ENCODE data around the gene PARP6.
"Not testable (repeated sequence)": the region's sequence is repeated elsewhere in the genome, so short reads cannot be mapped to it uniquely, and the experiment has no call there.

The PARP6 gene

DNA sequence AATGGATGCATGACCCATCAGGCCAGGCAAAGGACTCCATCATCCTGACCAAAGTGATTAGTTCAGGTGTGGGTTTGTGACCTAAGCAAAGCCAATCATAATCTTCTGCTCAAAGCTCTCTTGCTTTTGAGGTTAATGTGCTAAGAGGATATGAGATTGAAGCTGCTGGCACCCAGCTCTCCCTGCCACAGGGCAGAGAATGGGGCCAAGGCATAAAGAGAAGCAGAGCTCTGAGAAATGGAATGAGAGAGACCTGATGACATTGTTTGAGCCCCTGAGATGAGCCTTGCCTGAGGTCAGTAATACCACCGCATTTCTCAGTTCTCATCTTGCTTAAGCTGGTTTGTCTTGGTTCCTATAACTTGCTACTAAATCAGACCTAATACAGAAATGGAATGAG is 6.4 kb upstream of the PARP6 start:
- DNase-seq (ENCODE audit: low spot score) = no peak

- no peak for DNase-seq (ENCODE audit: low spot score)
Measured at GRCh38 chr15:72276326-72276700, 4.0 kb upstream of the PARP6 start.

- DNase-seq (ENCODE audit: low spot score) = not testable (repeated sequence)
Measured at GRCh38 chr15:72275635-72276325, 3.4 kb upstream of the PARP6 start.

- DNase-seq (ENCODE audit: low spot score) = no peak
Measured at GRCh38 chr15:72272997-72273352, 621 bp upstream of the PARP6 start.

- DNase-seq (ENCODE audit: low spot score) = no peak
Measured at GRCh38 chr15:72271895-72272212, 500 bp downstream of the PARP6 start.

- DNase-seq (ENCODE audit: low spot score) = no peak
Measured at GRCh38 chr15:72271221-72271620, 1.1 kb downstream of the PARP6 start.

DNA sequence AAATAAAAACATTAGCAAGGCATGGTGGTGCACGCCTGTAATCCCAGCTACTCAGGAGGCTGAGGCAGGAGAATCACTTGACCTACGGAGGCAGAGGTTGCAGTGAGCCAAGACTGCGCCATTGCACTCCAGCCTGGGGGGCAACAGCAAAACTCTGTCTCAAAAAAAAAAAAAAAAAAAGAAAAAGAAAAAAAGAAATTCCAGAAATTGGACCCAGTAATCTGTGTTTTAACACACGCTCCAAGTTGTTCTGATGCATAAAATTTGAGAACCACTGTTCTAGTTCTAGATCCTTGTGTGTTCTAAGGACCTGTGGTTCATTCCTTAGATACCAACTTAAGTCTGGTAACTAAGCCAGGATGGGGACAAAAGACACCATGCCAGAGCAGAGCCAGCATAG is 2.6 kb downstream of the PARP6 start:
- DNase-seq (ENCODE audit: low spot score) = no peak

DNA sequence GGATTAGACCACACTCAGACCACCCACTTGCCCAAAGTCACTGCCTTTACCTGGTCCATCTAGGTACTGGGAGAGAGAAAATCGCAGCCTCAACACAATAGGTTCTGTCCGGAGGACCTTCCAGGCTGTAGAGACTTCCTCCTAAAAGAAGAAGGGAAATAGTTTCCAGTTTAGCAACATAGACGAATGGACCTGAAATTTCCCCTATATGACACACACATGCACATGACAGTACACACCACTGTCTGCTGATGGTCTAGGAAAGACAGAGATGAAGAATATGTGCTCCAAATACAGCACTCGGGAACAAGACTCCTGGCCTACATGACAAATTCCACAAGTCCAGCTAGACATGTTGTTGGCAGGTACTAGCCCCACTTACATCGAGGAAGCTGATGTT is 7.3 kb downstream of the PARP6 start:
- no peak for DNase-seq (ENCODE audit: low spot score)

DNA sequence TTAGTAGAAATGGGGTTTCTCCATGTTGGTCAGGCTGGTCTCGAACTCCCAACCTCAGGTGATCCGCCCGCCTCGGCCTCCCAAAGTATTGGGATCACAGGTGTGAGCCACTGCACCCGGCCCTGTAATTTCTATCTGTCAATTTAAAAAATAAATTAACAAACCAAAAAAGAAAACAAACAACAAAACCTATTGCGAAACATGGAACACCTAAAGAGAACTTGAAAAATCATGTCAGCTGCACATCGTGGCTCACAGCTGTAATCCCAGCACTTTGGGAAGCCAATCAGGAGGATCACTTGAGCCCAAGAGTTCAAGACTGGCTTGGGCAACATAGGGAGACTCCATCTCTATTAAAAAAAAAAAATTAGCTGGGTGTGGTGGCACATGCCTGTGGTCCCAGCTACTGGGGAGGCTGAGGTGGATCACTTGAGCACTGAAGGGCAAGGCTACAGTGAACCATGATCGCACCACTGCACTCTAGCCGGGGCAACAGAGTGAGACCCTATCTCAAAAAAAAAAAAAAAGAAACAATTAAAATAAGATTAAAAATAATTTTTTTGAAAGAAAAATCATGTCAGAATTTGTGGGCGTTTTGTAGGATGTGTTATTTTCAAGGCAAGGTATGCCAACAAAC is 19.6 kb downstream of the PARP6 start:
- DNase-seq (ENCODE audit: low spot score) = no peak

DNA sequence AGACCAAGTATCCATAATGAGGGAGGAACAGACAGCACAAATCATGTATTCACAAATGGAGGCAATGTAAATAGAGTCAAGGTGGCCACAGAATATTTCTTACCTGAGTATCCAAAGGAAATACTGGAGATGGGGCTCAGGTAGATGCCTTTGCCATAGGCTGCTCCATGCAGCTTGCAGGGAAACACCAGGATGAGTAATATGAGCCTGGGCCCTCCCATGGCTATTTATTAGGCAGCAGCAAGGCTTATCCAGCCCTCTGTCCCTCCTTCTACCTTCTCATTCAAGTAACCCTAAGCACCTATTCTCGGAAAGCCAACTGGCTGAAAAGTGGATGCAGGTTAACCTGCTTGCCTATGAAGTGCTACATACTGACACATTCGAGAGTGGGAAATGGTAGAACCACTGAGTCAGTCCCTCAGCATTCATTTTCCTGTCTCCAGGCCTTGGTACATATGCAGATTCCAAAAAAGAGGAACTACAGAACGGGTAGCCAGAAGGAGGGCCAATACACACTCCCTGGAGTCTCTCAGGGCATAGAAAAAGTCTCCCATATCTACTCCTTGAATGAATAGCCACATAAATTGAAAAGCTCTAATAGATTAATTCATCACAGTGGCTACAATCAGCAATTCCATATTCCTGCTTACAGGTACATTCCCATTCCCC is 23.1 kb downstream of the PARP6 start:
- DNase-seq (ENCODE audit: low spot score) = no peak

- no peak for DNase-seq (ENCODE audit: low spot score)
Measured at GRCh38 chr15:72248514-72248913, 23.8 kb downstream of the PARP6 start.

GRCh38 chr15:72242775-72243370 is 29.5 kb downstream of the PARP6 start:
- DNase-seq (ENCODE audit: low spot score) = no peak

- no peak for DNase-seq (ENCODE audit: low spot score)
Measured at GRCh38 chr15:72239652-72240051, 32.7 kb downstream of the PARP6 start.

- no peak for DNase-seq (ENCODE audit: low spot score)
Measured at GRCh38 chr15:72238586-72238985, 33.8 kb downstream of the PARP6 start.

DNA sequence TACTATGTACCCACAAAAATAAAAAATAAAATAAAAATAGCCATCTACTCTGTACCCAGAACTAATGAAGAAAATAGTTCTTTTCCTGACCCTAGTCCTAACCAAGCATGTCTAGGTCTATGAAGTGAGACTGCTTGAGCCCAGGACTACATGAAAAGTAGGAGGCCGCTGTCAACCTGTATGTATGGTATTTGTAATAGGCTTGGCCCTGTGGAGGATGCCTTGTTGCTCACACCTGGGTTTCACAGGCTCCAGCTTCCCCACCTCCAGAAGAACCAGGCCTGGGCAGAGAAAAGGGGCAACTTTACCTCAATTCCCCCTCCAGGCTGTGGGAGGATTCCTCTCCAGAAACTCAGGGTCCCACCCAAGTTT is 34.5 kb downstream of the PARP6 start:
- no peak for DNase-seq (ENCODE audit: low spot score)

- DNase-seq (ENCODE audit: low spot score) = no peak
Measured at GRCh38 chr15:72237029-72237852, 35.1 kb downstream of the PARP6 start.

DNA sequence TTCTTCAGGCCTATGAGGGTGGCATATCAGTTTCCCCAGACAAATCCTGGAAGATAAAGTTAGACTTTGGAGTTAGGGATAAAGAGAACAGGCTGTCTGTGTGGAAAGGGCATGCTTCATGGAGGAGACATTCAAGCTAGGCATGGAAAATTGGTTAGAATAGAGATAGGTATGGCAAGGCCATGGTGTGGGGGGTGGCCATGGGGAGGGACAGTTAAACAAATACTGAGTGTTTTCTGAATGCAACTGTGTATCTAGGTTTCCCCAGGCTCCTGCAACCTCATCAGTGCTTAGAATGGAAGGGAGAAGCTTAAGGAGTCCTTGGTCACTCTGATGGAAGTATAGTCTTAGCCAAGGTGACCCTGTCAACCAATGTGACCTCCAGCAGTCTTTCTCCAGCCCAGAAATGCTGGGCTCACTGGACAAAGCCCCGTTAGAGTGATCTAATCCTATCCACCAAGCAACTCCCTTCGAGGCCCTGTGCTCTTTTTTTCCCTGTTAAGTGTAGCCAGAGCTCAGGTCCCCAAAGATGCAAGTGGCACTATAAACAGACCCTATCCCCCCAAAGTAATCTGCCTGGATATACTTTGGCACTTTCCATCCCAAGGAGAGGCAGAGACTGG is 35.9 kb downstream of the PARP6 start:
- no peak for DNase-seq (ENCODE audit: low spot score)

- no peak for DNase-seq (ENCODE audit: low spot score)
Measured at GRCh38 chr15:72235298-72235697, 37.1 kb downstream of the PARP6 start.

DNA sequence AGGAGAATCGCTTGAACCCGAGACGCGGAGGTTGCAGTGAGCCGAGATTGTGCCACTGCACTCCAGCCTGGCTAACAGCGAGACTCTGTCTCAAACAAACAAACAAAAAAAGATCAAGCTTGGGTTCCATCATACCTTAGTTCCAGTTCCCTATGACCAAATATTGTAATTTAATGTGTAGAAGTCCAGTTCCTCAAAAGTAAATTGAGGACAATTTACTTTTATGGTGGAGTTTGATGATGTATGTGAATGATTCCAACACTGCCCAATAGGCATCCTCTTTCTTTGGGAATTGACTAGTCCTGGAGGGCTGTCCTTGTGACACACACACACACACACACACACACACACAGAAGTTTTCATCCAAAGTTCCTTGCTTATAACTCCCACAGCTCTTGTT is 38.6 kb downstream of the PARP6 start:
- DNase-seq (ENCODE audit: low spot score) = no peak

- DNase-seq (ENCODE audit: low spot score) = peak; percentile 53
Measured at GRCh38 chr15:72231833-72232478, 40.4 kb downstream of the PARP6 start.

GRCh38 chr15:72231066-72231832 is 41.1 kb downstream of the PARP6 start, which contains the start of gene PKM:
TSS of gene PKM (minus strand) at chr15:72231190. CDS start at chr15:72219097, 12,093 bp downstream.
- DNase-seq (ENCODE audit: low spot score) = peak; percentile 6

Data from hematopoietic multipotent progenitor cell treated with erythropoietin and hydrocortisone succinate and interleukin-3 and kit ligand, for 15 days (in vitro differentiated cells).